HG03097 (cell line): ENCODE results near the gene DNASE2B.

ENCODE experiments used
- ATAC-seq: cut with Tn5 transposase; IDR thresholded peaks from one replicate; pipeline ENCODE4 v1.9.1; 2021; ENCODE audit not compliant: unreplicated experiment, low FRiP score

The DNASE2B gene

GRCh38 chr1:84398175-84399155 is at the start of gene DNASE2B:
Gene DNASE2B (plus strand): TSS chr1:84398484. CDS start chr1:84398565, 81 bp downstream.
- no peak for ATAC-seq

GRCh38 chr1:84348759-84349158 is 49.5 kb upstream of the DNASE2B start:
- ATAC-seq, result no peak

DNA sequence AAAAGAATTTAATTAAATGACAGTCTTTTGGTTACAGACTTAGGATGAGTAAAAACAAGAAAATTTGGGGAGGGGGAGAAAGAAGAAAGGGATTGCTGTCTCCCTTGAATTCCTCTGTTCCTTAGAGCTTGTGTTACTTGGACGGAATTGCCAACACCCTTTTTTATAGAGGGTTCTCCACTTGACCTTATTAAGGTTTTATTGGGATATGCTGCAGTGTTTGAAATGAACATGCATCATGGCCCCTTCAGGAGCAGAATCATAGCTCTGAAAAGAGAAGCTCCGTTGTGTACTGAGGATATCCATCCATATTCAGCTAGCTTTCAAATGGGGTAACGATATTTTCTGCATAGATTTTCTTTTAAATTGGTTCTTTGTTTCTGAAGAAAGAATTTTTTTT is 48.2 kb upstream of the DNASE2B start:
- ATAC-seq, result no peak

DNA sequence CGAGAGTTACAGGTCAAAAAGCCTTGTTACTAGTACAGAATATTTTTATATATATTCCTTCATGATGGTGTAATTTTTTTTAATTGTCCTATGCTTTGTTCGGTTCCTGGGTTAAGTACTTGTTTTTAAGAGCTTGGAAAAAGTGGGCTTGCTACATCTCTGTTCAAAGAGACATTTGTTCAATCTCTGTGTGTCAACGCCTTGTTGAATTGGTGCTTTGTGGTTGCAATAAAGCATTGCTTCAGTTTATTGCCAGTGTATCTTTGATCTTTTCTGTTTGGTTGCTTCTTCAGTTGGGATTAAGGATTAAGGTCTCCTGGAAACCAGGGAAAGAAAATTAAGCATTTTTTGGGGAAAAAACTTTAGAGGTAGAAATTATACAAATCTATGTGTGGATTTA is 47.7 kb upstream of the DNASE2B start:
- no peak for ATAC-seq

DNA sequence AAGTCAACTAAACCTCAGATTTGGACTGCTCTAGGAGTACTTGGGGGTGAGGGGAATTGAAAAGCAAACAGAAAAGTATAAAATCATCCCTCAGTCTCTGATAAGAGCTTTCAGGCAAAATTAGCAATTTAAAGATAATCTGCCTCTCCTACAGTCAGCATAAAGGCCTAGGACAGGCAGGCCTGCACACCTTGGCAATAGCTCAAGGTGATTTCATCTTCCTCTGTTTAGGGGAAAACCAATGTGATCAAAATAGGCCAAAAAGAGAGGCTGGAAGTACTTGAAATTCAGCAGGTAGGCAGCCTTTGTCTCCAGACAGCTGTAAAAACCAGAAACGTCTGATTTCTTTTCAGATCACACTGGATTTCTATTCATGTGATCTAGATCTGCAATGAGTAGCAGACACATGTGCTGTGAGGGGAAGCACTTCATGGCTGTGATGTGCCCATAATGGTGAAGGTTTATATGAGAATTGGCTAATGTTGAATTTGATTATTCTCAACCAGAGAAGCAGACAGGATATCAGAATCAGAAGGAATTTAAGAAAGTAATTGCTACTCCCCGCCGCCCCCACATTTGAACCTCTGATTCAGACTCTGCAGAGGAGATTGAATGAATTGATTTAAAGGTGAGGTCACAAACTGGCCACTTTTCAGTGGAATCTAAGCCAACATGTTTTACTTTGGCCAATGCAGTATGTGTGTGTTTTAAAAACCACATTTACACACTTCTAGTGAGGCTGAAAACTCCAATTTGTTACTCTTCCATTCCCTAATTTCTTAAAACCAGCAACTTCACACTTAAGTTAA is 45.8 kb upstream of the DNASE2B start:
- ATAC-seq, result no peak

GRCh38 chr1:84353695-84354094 is 44.6 kb upstream of the DNASE2B start:
- ATAC-seq, result no peak

DNA sequence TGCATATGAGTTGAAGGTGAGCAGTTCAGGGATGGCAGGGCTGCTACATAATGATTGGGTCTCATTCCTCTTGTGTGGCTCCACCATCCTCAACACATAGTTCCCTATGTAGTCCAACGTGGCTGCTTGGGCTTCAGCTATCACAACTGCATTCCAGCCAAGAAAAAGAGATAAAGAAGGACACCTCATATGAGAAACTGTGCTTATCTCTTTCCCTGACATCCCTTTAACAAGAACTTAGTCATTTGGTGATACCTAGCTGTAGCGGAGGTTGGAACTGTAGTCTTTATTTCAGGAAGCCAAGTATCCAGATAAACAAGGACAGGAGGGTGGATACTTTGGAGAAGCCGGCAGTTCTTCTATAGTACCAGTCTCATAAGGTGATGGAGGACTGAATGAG is 42.7 kb upstream of the DNASE2B start:
- no peak for ATAC-seq

DNA sequence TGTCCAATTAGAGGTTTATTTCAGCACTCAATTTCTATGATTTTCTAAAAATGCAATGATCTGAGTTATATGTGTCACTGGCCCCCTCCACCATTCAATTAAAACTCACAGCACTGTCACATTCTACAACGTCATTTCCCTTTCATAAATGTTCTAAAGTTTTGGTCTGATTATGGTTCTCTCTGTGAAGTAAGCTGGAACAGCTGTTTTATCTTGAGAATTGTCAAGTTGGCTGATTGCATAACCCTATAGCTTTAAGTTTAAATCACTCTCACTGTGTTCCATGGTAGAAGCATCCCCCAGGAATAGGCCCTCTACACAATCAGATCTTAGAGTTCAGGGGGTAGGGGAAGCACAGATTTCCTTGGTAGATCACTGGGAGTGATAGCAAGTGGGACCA is 41.4 kb upstream of the DNASE2B start:
- no peak for ATAC-seq

GRCh38 chr1:84358695-84359094 is 39.6 kb upstream of the DNASE2B start:
- no peak for ATAC-seq

DNA sequence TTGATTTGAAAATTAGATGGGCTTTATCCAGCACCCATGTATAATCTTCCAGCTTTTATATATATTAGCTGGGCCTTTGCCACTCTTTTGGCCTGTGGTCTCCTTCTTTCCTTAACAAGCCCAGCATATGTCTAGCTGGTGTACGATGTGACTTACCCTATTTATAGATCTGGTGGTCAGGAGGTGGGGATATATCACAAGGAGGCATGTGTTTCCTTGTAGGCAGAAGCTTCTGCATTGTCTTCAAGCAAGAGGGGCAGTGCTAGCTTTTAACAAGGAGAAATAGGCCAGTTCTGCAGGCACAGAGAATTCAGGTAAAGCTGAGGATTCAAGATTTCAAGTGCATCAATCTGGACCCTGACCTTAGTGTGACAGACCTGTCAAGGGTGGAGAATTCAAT is 38.0 kb upstream of the DNASE2B start:
- ATAC-seq, result no peak

GRCh38 chr1:84361796-84362195 is 36.5 kb upstream of the DNASE2B start:
- no peak for ATAC-seq

DNA sequence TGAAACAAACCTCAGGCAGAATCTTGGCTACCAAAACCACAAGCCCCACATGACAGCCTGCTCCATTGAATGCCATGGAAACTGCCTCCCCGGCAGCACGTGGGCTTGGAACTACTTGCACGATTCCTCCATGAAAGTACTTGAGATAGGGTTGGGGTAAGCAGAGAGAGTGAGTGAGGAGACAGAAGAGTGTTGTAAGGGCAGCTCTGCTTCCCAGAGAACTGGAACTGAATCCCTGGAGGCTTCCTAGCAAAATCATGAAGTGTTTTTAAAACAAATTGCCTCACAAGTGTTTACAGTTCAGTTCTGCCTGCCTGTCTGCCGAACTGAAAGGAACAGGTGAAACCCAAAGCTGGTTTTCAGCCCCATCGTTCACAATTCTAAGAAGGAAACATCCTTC is 35.3 kb upstream of the DNASE2B start:
- no peak for ATAC-seq

DNA sequence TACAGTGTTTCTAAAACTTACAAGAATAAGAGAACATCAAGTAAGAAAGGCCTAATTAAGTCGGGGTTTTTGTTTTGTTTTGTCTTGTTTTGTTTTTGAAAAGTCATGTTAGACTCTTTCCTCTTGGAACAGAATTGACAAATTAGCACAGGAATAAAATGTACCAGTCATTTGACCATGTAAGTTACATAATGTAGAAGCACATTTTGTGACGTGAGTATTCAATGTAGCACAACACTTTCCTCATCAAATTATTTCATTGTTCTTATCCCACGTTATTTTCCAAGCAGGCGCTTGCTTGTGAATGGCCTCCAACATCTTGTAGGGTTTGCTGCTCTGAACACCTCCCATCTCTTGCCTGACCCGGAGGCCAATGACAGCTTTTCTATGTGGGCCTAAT is 34.7 kb upstream of the DNASE2B start:
- ATAC-seq, result no peak

DNA sequence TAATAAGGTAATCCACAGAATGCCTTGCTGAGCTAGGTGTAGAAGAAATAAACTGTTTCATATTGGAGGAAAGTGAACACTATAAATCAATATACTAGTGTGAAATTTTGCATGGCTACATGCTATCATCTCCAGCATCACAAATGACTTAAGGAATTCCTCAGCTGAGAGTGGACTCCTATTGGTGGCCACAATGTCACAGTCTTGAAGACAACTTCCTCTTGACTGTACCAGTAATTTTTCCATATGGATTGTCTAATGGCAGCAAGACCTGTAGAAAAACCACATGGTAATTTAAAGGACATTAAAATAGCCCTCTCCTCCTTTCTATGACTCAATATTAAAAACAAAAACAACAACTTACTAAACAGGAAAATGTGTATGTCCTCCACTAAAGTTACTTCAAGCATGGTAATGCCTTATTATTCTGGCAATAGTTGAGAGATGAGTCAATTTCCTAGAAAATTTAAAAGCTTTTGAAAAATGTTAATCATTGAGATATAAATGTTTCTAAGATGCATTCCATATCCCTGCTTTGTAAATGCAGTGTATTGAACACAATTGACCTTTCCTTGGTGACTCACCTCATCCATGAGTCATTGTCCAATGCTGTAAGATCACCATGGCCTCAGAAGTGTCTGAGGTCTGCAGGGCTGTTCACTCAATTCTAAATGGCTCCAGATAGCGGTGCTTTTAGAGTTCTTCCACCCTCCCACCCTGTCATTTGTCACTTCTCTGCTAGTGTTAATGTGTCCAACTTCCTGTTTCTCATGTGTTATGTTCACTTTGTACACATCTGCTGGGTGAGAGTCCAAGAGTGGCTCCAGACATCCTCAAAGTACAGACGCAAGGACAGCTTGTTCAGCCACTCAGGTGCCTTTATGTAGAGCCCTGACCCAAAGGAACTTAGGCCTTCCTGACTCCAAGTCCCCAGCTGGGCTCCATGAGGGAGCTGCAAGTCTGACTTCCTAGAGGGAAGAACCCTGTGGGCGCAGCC is 32.8 kb upstream of the DNASE2B start:
- ATAC-seq, result no peak

GRCh38 chr1:84366786-84367185 is 31.5 kb upstream of the DNASE2B start:
- no peak for ATAC-seq

DNA sequence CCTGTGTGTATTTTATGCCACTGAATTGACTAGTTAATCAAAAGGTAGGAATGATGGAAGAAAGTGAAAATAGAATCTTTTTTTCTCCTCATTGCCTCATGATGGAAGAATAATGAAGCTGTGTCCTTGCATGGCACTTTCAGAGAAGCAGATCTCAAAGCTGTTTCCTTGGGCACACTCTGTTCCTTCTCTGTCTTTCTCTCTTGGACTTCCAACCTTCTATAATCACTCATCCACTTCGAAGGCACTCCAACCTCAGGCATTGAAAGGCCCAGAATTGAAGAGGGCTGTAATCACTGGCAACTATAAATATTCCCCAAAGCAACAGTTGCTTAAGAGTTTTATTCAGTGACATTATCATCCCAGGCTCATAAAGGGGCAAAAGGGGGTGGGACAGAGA is 31.1 kb upstream of the DNASE2B start:
- ATAC-seq, result no peak

DNA sequence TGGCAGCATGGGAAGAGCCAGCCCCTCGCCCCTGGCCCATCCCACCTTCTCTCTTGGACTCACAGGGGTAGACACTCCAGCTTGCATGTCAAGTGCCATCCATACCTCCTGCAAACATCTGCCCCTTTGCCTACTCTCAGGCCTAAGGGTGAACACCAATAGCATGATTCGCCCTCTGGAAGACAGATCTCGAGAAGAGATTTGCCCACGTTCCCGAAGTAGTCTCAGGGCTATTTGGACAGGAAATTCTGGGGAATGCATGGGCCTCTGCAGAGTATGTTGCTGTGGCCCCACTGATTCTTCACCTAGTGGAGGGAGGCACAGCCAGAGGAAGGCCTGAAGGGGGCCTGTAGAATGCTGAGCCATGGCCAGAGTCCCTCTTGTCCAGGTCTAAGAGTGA is 29.8 kb upstream of the DNASE2B start:
- ATAC-seq, result no peak

- ATAC-seq, result no peak
Measured at GRCh38 chr1:84370266-84370665, 28.0 kb upstream of the DNASE2B start.

GRCh38 chr1:84370831-84371394 is 27.4 kb upstream of the DNASE2B start:
- no peak for ATAC-seq
